ENCODE measurements around the gene BRD7. TPM values are rescaled to one million over a fixed set of nuclear protein-coding genes. Genes with fewer than 3 reads are reported as not detected.
"Not testable (repeated sequence)": the region's sequence is repeated elsewhere in the genome, so short reads cannot be mapped to it uniquely, and the experiment has no call there.

BRD7 gene
- polyA plus RNA-seq, 5 donors: 86.5 to 122 (median 104) TPM

GRCh38 chr16:50360779-50361178 is 8.0 kb downstream of the BRD7 start:
- no peak for DNase-seq

- DNase-seq: no peak
Observed at GRCh38 chr16:50360033-50360778, 8.6 kb downstream of the BRD7 start.

GRCh38 chr16:50359626-50360025 is 9.2 kb downstream of the BRD7 start:
- no peak for DNase-seq

GRCh38 chr16:50354629-50355456 is 13.9 kb downstream of the BRD7 start:
- DNase-seq: no peak

- DNase-seq: no peak
Observed at GRCh38 chr16:50354082-50354481, 14.7 kb downstream of the BRD7 start.

- DNase-seq: no peak
Observed at GRCh38 chr16:50351952-50352351, 16.8 kb downstream of the BRD7 start.

GRCh38 chr16:50351116-50351515 is 17.7 kb downstream of the BRD7 start:
- no peak for DNase-seq

GRCh38 chr16:50345210-50345609 is 23.6 kb downstream of the BRD7 start:
- not testable (repeated sequence) for DNase-seq

- not testable (repeated sequence) for DNase-seq
Observed at GRCh38 chr16:50343566-50343965, 25.2 kb downstream of the BRD7 start.

GRCh38 chr16:50340578-50340977 is 28.2 kb downstream of the BRD7 start:
- no peak for DNase-seq

- no peak for DNase-seq
Observed at GRCh38 chr16:50338371-50339231, 30.2 kb downstream of the BRD7 start.

GRCh38 chr16:50336884-50337283 is 31.9 kb downstream of the BRD7 start:
- no peak for DNase-seq

- DNase-seq: no peak
Observed at GRCh38 chr16:50335196-50335958, 33.4 kb downstream of the BRD7 start.

- no peak for DNase-seq
Observed at GRCh38 chr16:50334106-50334975, 34.4 kb downstream of the BRD7 start.

- DNase-seq: no peak
Observed at GRCh38 chr16:50332599-50332998, 36.2 kb downstream of the BRD7 start.

- DNase-seq: no peak
Observed at GRCh38 chr16:50331570-50331969, 37.2 kb downstream of the BRD7 start.

- DNase-seq: no peak
Observed at GRCh38 chr16:50329446-50330189, 39.2 kb downstream of the BRD7 start.

GRCh38 chr16:50326835-50327465 is 41.8 kb downstream of the BRD7 start:
- no peak for DNase-seq

GRCh38 chr16:50326264-50326663 is 42.5 kb downstream of the BRD7 start:
- DNase-seq: no peak

Data from right lung (tissue), 5 donors.